ENCODE data around the gene FXYD2.

GRCh38 chr11:117803896-117804295, 20.6 kb downstream of the FXYD2 start:
- TF ChIP-seq CTCF (IDR thresholded peaks at IDR 0.05) (no peak), POLR2A (IDR thresholded peaks at IDR 0.05) (no peak)

All from lower leg skin (tissue), 3 donors.